ENCODE results near the gene PTPRD.

PTPRD gene

DNA sequence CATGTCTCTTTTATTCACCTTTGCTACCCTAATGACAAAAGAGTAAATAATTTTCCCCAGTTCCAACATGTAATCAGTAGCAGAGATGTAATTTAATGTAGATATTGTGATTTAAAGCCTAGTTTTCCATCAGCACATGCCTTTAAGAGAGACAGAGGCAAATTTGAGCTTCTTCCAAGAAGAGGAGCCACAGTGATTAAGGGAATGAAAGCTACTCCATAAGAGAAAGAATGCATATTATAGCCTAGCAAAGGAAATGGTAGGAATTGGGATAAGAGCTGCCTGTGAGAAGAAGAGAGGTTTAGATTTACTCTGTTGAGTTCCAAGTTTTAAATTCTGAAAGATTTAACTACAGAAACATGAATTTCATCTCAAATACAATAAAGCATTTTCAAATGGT, 2222.2 kb downstream of the PTPRD start:
- DNase-seq (ENCODE audit: low read depth in 3 of 3) = no peak

DNA sequence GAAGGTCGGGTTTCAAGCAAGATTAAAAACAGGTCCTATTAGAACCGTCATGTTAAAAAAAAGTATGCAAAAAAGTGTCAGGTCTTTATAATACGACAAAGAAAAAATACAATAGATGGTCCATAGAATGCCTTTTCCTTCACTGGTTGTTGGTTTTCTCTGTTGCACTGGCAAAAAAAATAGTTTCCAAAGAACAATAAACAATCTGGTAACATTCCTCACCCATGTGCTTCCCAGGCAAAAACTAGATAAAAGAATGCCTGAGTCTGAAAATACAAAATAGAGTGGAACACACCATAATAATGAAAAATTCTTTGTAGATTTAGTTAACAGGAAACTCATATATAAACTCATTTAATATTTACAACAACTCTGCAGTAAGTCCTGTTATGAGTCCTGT, 2223.3 kb downstream of the PTPRD start:
- no peak for DNase-seq (ENCODE audit: low read depth in 3 of 3)

DNA sequence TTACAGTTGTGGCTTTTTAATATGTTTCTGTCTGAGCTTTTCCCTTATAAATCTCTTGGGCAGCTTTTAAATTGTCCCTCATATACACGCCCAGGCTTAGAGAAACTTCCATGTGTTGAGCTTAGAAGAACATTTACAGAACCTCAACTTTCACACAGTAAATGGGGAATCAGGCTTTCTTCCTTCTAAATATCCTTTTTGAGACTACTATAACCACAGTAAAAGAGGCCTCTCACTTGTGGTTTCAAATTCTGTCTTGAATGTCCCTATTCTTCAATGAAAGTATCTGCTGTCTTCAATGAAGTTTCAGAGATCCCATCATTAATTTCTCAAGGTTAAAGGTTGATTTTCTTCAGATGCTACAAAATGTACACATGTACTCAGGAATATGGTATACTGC, 2224.7 kb downstream of the PTPRD start:
- no peak for DNase-seq (ENCODE audit: low read depth in 3 of 3)

DNA sequence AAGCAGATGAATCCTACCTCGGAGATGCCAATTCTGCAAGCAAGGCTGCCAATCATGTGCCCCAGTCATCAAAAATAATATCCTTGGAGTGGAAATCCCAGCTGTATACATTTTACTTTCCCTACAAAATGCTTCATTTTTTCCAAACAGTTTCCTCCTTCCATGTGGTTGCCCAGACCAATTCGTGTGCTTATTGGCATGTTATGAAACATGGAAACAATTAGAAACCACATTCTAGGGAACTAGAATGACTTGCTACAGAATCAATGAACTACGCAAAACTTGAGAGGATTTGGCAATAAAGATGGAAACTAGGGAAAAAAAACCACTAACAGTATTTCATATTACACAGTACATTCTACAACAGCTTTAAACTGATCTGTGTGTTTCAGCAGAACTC, 2228.7 kb downstream of the PTPRD start:
- DNase-seq (ENCODE audit: low read depth in 3 of 3) = no peak

DNA sequence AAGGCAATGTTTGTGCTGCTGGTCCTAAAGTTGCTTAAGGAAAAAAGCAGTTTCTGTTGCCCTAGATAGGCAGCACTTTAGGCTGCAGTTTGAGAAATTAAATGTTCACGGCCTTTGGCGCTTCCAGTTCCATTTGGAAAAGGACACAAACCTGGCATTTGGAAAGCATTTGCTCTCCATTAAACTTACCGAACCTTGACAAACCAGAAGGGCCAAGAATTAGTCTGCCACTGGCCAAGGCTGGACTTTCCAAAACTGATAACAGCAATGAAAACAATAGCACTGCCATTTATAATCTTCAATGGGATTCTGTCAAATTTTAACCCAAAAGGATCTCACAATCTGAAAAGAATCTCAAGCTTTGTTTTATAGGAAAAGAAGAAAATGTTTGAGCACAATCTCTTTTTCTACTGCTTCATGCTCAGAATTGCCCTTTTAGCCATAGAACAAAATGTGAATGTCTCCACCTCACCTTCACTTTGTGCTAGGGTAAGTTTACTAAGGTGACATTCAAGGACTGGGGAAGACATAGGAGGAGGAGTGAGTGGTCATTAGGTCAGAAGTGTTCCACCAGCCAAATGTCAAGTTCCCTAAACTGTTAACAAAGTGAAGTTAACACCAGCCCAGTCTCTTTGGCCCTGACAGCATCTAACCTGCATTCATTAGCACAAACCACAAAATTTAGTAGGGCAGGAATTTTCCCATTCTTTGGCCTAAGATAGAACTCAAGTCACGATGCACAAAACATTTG, 2229.8 kb downstream of the PTPRD start:
- DNase-seq (ENCODE audit: low read depth in 3 of 3) = no peak

DNA sequence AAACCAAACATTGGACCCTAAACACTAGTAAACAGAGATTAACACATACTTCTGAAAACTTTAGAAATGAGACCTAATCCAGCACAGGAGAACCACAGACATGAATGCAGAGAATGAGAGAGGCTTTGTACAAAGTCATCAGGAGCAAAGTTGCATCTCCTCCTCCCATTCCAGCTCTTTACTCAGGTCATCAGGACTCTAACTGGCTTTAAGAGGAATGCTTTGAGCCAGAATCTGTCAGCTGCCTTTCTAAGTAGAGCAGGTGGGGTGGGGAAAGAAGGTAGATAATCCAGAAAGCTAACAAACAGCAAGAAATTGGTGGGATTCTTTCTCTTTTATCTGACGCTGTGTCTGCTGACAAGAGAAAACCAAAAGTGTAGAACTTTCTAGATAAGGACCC, 2230.5 kb downstream of the PTPRD start:
- no peak for DNase-seq (ENCODE audit: low read depth in 3 of 3)

DNA sequence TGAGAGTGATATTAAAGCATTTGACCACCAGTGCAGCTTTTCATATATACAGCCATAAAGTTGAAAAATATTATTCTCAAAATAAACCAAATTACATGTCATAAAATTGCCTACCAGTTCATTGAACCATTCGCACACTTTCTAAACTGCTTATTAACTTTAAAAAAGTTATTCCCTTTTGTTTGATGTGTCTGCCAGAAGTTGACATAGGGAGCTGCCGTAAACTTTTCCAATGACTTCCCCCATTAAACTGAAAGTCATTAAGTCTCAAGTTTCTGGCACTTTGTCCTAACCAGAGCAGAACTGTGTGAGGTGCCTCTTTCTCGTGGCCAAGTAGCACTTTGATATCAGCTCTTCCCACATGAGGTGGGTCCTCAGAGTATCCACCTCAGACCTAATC, 2231.2 kb downstream of the PTPRD start:
- no peak for DNase-seq (ENCODE audit: low read depth in 3 of 3)

DNA sequence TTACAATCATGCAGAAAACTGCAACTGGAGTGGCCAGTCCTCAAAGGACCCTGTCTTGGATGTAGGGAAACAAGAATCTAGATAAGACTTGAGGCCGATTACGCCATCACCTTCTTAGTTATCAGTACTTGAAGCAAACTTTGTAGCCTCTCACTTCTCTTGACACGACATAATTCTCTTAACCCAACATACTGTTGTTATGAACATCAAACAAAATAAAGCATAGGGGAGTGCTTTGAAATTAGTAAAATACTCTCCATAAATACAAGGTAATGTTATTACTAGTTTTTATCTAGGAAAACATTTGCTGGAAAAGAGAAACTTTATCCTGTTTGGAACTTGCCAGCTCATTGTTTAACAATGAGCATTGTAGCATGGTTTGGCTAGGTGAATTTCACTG, 2238.3 kb downstream of the PTPRD start:
- no peak for DNase-seq (ENCODE audit: low read depth in 3 of 3)

DNA sequence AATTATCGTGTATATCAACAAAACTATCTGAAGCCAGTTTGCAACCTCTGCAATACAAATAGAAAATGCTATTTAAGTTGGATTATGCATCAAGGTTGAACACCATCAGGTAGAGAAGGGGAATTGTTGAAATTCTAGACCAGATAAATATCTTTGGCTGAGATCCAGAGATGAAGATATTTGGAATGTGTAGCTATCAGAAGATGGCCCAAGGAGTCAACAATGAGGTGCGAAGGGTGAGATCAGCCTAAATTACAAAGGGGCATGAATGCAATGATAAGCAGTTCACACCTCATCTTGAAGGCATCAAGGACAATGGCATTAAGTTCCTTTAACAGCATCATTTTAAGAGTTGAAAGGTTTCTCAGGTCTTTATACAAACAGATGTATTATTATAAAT, 2241.1 kb downstream of the PTPRD start:
- DNase-seq (ENCODE audit: low read depth in 3 of 3) = no peak

DNA sequence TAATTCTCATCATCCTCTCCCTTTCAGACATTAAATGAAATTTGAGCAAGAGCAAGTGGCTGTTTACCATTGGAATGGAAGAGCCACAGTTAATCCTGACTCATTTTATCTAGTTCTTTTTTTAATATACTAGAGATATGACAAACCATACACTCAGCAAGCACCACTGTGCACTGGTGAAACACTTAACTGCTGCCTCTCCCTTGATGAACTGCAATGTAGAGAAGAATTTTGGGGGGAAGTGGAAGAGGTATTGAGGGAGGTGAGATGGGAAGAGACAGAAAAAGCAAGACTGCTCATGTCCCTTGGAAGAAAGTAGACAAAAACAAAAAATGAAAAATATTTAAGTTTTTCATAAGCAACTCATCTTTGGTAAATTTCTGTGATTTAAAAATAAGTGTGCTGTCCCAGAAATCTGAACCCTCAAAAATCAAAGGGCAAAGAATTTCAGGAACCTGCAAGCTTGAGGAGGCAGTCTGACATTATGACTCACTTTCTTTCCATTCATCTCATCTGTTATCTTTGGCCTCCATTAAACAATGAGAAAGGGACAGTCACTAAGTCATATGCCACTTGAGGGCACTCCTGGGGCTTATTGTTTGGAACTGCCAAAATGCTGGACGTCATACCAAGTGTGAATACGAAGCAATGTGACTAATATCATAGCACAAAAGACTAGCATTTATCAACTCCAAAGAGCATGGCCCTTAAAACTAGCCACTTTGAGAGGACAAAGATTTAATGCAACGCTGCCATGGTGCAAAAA, 2246.5 kb downstream of the PTPRD start:
- no peak for DNase-seq (ENCODE audit: low read depth in 3 of 3)

DNA sequence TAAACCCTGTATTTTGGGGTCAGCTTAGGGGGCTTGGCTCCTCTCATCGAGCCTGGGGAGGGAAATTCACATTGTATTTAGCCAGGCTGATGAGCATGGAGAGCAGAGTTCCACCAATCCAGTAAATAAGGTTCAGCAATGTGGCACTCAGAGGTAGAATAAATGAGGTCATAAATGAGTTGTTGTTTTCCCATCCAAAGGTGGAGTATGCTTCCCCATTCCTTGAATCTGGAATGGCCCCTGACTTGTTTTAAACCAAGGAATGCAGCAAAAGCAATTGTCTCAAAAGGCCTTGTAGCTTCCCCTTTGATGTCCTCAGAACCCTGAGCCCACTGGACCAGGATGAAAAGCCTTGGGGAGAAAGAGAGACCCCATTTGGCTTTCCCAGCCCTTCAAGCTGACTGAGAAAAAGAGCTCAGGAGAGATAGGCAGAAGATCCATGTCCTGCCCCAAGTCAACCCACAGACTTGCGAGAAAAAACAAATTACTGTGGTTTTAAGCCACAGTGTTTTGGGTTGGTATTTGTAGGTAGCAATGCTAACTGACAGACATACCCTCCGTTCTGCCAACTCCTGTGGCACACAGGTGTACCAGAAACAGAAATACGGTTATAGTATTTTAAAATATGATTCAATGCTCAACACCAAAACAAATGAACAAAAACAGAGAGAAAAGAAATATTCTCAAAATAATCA, 2247.2 kb downstream of the PTPRD start:
- no peak for DNase-seq (ENCODE audit: low read depth in 3 of 3)

DNA sequence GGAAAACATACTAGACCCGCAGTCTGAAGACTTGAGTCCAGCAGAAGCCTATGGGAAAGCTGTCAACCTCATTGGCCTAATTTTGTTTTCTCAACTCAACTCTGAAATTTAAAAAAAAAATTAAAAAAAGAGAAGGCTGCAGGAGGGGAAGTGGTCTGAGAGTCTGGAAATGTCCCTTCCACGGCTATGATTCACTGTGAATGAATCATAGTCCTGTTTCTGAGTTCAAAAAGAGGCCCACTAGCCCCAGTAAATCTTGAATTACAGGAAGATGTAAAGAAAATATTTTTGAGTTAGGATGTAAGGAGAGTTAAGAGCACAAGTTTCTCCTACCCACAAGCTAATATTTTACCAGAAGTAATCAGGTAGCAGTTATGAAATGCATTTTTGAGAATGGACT, 2247.8 kb downstream of the PTPRD start:
- no peak for DNase-seq (ENCODE audit: low read depth in 3 of 3)

DNA sequence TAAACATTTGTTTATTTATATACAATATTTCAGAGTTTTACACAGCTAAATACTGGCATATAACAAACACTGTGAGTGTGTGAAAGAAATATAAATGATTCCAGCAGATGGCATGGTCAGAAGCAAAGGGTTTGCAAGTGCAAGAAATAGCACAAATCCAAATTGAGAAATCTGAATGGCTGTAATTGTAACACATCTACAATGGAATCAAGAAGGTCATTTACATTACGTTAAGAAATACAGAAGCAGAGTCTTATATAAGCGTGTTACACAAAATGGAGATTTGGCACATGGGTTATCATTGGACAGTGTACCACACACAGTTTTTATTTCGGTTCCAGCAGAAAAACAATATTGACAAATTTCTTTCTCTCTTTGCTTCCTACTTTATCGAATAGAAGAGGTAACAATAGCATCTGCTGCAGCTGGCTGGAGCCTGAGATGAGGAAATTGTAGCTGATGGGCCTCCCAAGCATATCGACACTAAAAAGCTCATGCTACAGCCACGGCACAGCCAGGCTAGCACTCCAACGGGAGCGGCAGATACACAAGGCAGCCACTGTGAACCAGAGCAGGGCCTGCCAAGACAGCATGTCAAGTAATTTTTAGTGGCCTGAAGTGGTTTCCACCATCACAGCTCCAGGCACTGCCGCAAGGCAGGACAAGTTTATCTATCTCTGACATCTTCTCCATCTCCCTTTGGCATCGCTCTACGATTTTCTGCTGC, 2248.6 kb downstream of the PTPRD start:
- DNase-seq (ENCODE audit: low read depth in 3 of 3) = no peak

DNA sequence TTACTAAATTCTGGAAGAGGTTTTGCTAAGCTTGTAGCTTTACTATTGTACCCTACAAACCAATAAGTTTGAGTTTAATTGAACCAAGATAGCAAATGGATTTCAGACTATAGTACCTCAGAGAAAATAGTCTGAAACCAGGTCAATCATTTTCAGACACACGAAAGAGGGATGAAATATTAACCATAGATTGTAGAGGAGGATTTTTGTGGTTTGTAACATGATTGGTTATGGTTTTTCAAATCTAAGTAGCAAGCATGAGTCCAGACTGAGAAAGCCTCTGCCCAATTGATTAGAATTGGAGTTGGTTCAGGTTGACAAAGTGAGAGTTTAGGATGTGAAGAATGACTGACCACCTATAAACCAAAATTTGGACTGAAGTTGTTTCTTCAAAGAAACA, 2250.6 kb downstream of the PTPRD start:
- no peak for DNase-seq (ENCODE audit: low read depth in 3 of 3)

DNA sequence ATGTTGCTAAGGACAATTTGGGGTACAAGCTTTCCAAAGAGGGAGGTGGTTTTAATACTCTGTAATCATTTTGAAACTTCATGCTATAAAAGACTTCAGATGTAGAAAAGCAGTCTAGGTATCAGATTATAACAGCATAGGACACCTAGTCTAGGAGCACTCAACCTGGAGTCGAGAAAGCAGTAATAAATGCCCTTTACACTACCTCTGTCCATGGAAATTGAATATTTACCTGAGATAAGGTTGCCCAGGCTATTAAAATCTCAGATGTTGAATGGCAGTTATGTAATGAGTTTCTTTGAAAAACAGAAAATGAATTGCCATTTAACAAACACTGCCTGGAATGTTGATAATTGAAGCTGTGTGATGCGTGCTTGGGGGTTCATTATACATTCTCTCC, 2251.4 kb downstream of the PTPRD start:
- no peak for DNase-seq (ENCODE audit: low read depth in 3 of 3)

DNA sequence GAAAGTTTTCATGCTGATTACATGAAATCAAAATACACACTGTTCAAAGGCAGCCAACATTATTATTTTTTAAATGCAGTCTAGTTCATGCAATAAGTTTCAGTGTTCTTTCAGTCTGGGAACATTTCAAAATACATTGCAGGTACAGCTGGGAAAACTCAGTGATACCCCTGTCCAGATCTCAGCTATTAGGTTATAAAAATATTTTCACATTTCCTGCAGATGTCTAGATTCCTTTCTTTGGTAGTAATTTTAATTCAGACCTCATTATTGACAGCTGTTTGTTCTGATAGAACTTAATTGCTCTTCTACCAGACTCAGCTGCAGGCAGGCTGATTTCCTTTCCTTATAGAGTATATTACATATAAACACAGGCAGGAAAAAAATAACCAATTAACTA, 2256.4 kb downstream of the PTPRD start:
- no peak for DNase-seq (ENCODE audit: low read depth in 3 of 3)

DNA sequence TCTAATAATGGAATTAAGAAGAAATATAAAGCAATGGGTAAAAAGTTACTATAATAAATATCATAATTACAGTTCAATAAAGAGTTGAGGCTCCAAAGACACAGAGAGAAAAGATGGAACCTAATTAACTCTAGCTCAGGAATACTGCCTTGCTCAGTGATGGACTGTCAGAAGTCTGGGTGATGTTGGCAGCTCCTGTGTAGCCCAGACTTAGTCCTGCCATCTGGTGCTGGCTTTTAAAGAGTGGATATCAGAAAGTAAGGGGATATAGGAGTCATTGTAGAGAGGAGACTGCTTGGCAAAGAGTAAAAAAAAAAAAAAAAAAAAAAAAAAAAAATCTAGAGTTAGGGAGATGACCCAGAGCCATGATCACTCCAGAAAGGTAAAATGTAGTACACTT, 2261.4 kb downstream of the PTPRD start:
- no peak for DNase-seq (ENCODE audit: low read depth in 3 of 3)

DNA sequence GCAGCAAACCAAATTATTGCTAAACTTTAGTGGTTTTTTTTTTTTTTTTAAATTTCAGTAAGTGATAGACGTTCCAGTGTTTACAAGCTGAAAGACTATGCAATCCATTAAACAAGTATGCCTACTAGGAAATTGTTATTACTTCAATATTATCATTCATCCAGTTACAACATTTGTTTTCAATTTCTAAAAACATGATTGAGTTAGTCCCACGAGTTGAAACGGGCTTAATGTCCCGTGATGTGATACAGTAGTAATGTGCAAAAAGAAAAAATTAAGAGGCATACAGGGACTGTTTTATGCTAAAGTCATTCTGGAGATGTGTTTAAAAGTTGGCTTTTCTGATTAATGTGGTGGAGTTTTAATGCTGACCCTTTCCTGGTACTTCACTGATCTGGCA, 2262.9 kb downstream of the PTPRD start:
- no peak for DNase-seq (ENCODE audit: low read depth in 3 of 3)

DNA sequence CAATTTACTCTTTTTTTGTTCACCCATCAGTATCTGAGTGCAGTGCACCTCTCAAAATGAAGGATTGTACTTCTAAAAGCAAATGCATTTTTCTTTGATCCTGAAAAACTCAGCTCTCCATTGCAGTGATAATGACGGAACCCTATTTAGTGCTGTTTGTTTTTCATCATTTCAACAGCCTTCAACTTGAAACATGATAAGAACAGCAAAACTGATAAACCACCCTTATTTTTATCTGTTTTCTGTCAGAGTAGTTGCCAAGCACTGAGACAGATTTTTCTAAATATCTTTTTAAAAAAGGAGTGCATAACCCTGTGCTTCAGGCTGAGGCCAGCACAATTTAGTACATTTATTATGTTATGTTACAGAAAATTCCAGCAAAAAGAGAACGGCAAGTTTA, 2263.4 kb downstream of the PTPRD start:
- DNase-seq (ENCODE audit: low read depth in 3 of 3) = no peak

DNA sequence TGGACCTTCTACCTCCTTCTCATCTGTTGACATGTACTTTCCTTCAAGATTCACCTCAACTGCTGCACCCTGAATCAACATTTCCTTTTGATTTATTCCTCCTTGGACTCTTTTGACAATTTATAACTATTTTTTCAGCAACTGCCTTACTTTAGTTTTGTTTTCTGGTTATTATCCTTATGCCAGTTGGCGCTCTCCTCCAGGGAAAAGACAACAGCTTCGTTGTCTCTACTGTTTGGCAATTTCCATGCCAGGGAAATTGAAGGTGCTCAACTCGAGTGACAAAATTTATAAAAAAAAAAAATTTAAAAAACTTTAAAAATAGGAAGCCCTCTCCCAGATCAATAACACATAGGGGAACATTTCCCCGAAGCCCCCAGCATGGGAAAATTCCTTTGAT, 2264.0 kb downstream of the PTPRD start:
- DNase-seq (ENCODE audit: low read depth in 3 of 3) = no peak

DNA sequence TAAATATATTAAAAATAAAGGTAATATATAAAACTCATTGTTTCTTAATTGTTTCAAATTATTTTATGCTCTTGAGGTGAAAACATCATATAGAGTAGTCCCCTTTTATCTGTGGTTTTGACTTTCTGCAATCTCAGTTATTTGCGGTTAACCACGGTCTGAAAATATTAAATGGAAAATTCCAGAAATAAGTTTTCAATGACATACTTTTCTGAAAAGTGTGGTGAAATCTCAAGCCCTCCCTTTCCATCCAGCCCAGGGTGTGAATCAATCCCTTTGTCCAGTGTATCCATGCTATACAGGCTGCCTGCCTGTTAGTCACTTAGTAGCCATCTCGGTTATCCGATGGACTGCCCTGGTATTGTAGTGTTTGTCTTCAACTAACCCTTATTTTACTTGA, 2266.5 kb downstream of the PTPRD start:
- DNase-seq (ENCODE audit: low read depth in 3 of 3) = no peak

DNA sequence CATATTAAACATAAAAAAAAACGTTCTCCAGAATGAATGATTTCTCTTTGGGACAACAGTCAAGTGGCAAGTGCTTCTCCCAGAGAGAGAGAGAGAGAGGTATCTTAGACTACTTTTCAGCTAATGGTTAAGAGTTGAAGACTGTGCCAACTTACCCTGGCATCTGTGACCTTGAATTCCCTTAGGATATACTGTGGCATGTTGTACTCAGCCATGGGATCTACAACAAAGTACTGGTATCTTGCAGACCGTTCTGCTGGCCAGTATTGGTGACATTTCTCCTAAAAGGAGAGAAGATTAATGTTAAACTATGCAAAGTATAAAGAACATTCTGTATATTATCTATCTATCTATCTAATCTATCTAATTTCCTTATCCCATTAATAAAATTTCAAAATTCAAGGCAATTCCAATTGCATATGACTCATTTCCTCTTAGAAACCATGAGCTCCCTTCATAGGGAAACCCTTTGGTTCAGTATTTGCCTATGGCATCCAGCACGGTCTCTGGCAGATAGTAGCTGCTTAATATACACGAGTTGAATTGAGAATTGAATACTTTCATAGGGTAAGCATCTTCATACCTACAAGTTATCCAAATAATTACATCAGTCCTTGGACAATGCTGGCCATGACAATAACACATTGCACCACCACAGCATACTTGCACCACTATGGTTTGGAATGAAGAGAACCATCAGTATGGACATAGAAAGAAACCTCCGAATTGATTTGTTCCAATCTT, 2273.9 kb downstream of the PTPRD start:
- DNase-seq (ENCODE audit: low read depth in 3 of 3) = no peak
